GM18505 (cell line): ENCODE results near the gene MS4A2.
"Not testable (repeated sequence)": the region's sequence is repeated elsewhere in the genome, so short reads cannot be mapped to it uniquely, and the experiment has no call there.

Experiments
- ATAC-seq: cut with Tn5 transposase; IDR thresholded peaks from one replicate; pipeline ENCODE4 v1.9.1; 2021; ENCODE audit not compliant: unreplicated experiment
- POLR2A ChIP-seq: IDR thresholded peaks from 4 replicates; pipeline ENCODE4 v1.6.1; 2011; ENCODE audit warnings: borderline replicate concordance; ENCODE audit not compliant: insufficient read depth, insufficient read length; ENCODE audit errors: extremely low read depth

The MS4A2 gene

GRCh38 chr11:60080535-60080934, 7.9 kb upstream of the MS4A2 start:
- no peak for TF ChIP-seq POLR2A
- ATAC-seq = no peak

GRCh38 chr11:60084631-60085273, 3.7 kb upstream of the MS4A2 start:
- TF ChIP-seq POLR2A = no peak

GRCh38 chr11:60085909-60086308, 2.6 kb upstream of the MS4A2 start:
- no peak for TF ChIP-seq POLR2A
- ATAC-seq = no peak

More at GRCh38 chr11:60084631-60085273, 3.7 kb upstream of the MS4A2 start:
- ATAC-seq = no peak

- no peak for TF ChIP-seq POLR2A
- ATAC-seq = no peak
Measured at GRCh38 chr11:60087239-60087638, 1.2 kb upstream of the MS4A2 start.

- TF ChIP-seq POLR2A = no peak
- no peak for ATAC-seq
Measured at GRCh38 chr11:60095477-60096120, 7.1 kb downstream of the MS4A2 start.

GRCh38 chr11:60097189-60097588, 8.7 kb downstream of the MS4A2 start:
- no peak for TF ChIP-seq POLR2A
- ATAC-seq = no peak

GRCh38 chr11:60098508-60098907, 10.0 kb downstream of the MS4A2 start:
- ATAC-seq = peak; percentile 48
- no peak for TF ChIP-seq POLR2A

GRCh38 chr11:60100516-60100915, 12.1 kb downstream of the MS4A2 start:
- no peak for TF ChIP-seq POLR2A
- no peak for ATAC-seq

- not testable (repeated sequence) for ATAC-seq
Measured at GRCh38 chr11:60101368-60101767, 12.9 kb downstream of the MS4A2 start.

- not testable (repeated sequence) for ATAC-seq
Measured at GRCh38 chr11:60104471-60105115, 16.1 kb downstream of the MS4A2 start.

GRCh38 chr11:60108631-60109030, 20.2 kb downstream of the MS4A2 start:
- not testable (repeated sequence) for ATAC-seq

GRCh38 chr11:60111793-60112192, 23.3 kb downstream of the MS4A2 start:
- no peak for TF ChIP-seq POLR2A
- no peak for ATAC-seq

- no peak for TF ChIP-seq POLR2A
- ATAC-seq = no peak
Measured at GRCh38 chr11:60116996-60117790, 28.7 kb downstream of the MS4A2 start.

- no peak for ATAC-seq
- TF ChIP-seq POLR2A = no peak
Measured at GRCh38 chr11:60118338-60118737, 29.9 kb downstream of the MS4A2 start.
